ENCODE measurements around the gene NMU.

- TF ChIP-seq SREBF2 (IDR thresholded peaks at IDR 0.05), result no peak
- no peak for TF ChIP-seq CTCF (IDR thresholded peaks at IDR 0.05)
- no peak for TF ChIP-seq POLR2A (IDR thresholded peaks at IDR 0.05; ENCODE audit: low read length)
- no peak for TF ChIP-seq EP300 (IDR thresholded peaks at IDR 0.05)
Measured at GRCh38 chr4:55546506-55546755, 89.7 kb downstream of the NMU start.

Measured in A549 (cell line).